GM21737 (cell line): Measurements from ENCODE around the gene SLC39A7.
A peak's percentile ranks its signal among the peaks of the same experiment; 100 is the strongest.

ENCODE experiments used
- ATAC-seq: cut with Tn5 transposase; IDR thresholded peaks from one replicate; pipeline ENCODE4 v1.9.1; 2021; ENCODE audit warnings: mild to moderate bottlenecking, moderate library complexity; ENCODE audit not compliant: unreplicated experiment

Gene SLC39A7

GRCh38 chr6:33200219-33201146, at the start of gene SLC39A7, which contains the start of gene RXRB:
TSS of gene SLC39A7 (plus strand) at chr6:33200867. CDS start at chr6:33201246, 379 bp downstream.
TSS of gene RXRB (minus strand) at chr6:33200665. CDS start at chr6:33200476, 189 bp downstream.
- peak; percentile 50 for ATAC-seq

GRCh38 chr6:33151050-33151449, 49.6 kb upstream of the SLC39A7 start:
- no peak for ATAC-seq

- ATAC-seq = no peak
Observed at GRCh38 chr6:33154349-33154748, 46.3 kb upstream of the SLC39A7 start.

GRCh38 chr6:33156561-33156960, 44.1 kb upstream of the SLC39A7 start:
- ATAC-seq = no peak

GRCh38 chr6:33156964-33157363, 43.7 kb upstream of the SLC39A7 start:
- no peak for ATAC-seq

GRCh38 chr6:33160096-33160495, 40.6 kb upstream of the SLC39A7 start:
- ATAC-seq = no peak

GRCh38 chr6:33160728-33161344, 39.8 kb upstream of the SLC39A7 start:
- no peak for ATAC-seq

- peak; percentile 73 for ATAC-seq
Observed at GRCh38 chr6:33161354-33162331, 39.0 kb upstream of the SLC39A7 start.

GRCh38 chr6:33163540-33163939, 37.1 kb upstream of the SLC39A7 start:
- no peak for ATAC-seq

GRCh38 chr6:33164176-33164575, 36.5 kb upstream of the SLC39A7 start:
- ATAC-seq = no peak

- no peak for ATAC-seq
Observed at GRCh38 chr6:33164665-33165373, 35.8 kb upstream of the SLC39A7 start.

GRCh38 chr6:33165581-33166258, 34.9 kb upstream of the SLC39A7 start:
- ATAC-seq = no peak

GRCh38 chr6:33166363-33166762, 34.3 kb upstream of the SLC39A7 start:
- ATAC-seq = no peak

GRCh38 chr6:33166811-33167210, 33.9 kb upstream of the SLC39A7 start:
- ATAC-seq = no peak

GRCh38 chr6:33167374-33168283, 33.0 kb upstream of the SLC39A7 start:
- ATAC-seq = no peak

- ATAC-seq = no peak
Observed at GRCh38 chr6:33168284-33168601, 32.4 kb upstream of the SLC39A7 start.

- ATAC-seq = no peak
Observed at GRCh38 chr6:33168639-33169038, 32.0 kb upstream of the SLC39A7 start.

- no peak for ATAC-seq
Observed at GRCh38 chr6:33169291-33170175, 31.1 kb upstream of the SLC39A7 start.
